Embryonic facial prominence (tissue), 1 donor: ENCODE data around the gene PLCB1.

ENCODE experiments used
- DNase-seq: peaks from one replicate; pipeline ENCODE4 v3.0.0-alpha.2; 2016; ENCODE audit errors: extremely low spot score

PLCB1 gene

DNA sequence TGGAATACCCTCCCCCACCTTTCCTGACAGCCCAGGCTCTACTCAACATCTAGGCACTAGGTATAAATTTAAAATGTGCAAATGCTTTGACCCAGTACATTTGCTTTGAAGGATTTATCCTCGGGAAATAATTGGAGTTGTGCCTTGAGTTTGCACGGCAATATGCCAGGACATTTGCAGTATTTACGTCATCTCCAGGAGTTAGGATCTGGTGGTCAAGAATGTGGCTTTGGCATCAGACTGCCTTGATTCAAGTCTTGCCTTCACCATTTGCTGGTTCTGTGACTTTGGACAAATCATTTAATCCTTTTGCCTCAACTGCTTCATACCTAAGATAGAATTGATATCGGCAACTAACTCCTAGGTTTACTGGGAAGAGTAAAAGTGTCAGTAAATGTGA lies 169.6 kb downstream of the PLCB1 start:
- DNase-seq, result no peak

DNA sequence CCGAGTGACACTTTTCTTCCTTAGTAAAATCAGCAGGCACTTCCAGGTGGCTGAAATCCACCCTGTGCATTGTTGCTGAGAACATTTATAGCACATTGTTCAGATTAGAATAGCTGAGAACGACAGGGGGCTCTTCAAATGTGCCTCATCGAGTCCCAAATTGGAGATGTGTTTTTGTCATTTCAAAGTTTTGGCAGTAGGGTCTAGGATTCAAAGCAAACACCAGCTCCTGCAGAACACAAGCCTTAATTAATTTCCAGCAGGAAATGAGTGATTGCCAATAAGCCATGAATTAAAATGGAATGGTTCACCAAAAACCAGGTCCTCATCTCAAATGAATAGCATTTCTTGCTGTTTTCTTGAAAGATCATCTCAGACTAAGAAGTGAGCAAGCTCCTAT lies 171.6 kb downstream of the PLCB1 start:
- DNase-seq, result no peak

DNA sequence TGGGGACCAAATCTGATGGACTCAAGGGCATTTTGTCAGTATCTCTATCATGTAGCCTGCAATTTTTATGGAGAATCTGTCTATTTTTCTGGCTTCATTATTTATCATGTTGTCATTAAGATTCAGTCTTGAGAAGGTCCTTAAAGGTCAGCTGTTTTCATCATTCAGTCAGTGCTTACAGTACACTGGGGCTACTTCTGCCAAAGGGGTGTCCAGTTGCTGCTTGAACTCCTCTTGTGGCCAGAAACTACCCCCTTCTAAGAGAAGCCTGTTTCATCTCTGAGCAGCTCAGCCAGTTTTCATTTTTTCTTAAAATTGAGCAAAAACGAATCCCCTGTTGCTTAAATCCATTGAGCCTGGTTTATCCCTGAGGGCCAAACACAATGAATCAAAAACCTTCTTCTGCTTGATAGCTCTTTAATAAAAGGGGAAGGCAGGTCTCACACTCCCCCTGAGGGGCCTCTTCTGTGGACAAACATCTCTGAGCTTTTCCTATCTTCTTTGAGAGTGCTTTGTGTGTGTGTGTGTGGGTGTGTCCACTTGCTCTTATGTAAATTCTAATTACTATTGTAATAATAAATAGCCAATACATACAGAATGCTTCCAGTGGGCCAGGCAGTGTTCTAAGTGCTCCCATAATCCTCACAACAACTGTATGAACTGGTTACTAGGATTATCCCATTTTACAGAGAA lies 172.2 kb downstream of the PLCB1 start:
- no peak for DNase-seq

DNA sequence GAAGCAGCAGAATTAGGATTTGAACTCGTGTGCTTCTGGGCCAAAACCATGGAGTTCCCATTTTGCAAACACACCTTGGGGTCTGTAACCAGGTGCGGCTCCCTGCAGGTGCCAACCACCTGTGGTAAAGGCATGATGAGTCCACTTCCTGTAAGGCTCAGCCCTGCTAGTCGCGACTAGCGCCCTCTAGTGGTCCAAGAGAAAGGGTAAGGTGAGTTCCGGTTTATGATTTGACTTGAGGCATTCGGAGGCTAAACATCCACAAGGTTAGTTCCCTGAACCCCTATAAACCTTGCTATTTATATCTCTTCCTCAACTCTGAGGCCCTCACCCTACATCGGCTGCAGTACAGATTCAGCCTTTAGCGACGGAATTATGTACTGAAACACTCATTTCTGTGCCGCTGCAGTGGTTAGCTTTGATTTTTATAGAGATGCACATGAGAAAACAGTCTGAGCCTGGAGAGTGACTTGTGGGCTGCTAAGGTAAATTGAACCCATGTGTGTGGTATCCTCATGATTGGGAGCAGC lies 173.4 kb downstream of the PLCB1 start:
- peak; percentile 45 for DNase-seq

DNA sequence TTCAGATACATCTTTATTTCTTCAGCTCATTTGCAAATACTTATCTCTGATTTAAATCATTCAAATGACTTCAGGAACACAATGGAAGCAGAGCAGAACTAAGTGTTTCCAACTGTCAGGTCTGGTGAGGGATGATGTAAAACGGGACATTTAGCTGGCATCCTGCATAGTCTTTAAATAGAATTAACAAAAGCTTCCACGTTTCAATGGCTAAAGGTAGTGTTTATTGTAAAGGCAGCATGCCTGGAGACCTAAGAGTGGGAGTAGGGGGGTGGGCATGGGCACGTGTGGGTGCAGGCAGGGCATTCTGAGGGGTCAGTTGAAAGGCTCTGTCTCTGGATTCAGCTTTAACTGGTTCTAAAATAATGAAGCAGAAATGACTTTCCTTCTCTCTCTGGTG lies 174.9 kb downstream of the PLCB1 start:
- no peak for DNase-seq

DNA sequence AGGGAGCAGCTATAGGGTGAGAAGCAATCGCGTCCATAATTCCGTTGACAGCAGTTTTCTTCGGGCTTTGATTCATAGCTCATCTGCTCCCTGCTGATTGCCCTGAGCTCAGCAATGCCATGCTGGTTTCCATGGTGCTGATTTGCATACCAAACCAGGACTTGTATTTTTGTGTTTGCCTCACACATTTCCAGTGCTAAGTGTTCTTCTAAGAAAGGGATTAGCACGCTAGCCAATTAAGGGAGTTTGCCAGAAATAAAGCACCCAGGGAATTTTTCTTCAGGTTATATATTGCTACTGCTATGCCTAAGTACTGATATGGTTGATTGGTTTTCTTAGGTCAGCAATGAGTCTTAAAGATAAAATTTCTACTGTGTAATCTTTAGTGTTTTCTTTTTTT lies 177.6 kb downstream of the PLCB1 start:
- no peak for DNase-seq

DNA sequence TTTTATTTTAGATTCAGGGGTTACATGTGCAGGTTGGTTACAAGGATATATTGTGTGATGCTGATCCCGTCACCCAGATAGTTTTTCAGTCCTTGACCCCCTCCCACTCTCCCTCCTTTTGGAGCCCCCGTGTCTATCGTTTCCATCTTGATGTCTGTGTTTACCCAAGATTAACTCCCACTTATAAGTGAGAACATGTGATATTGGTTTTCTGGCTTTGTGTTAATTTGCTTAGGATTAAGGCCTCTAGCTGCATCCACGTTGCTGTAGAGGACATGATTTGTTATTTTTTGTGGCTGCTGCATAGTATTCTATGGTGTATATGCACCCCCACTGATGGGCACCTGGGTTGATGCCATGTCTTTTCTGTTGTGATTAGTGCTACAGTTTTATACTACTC lies 178.6 kb downstream of the PLCB1 start:
- no peak for DNase-seq

DNA sequence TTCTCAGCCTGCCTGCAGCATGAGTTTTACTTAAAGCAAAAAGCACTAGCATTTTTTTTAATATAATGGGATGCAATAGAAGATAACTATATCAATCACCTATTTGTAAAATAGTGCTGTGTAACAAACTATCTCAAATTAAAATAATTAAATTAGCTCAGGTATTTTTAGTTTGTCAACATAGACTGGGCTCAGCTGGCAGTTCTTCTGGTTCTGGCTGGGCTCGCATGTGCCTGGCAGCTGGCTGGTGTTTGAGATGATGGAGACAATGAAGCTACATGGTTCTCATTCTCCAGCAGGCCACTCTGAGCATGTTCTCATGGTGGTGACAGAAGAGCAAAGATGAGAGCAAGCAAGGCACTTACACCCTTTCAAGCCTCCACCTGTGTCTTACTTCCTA lies 181.0 kb downstream of the PLCB1 start:
- DNase-seq, result no peak

DNA sequence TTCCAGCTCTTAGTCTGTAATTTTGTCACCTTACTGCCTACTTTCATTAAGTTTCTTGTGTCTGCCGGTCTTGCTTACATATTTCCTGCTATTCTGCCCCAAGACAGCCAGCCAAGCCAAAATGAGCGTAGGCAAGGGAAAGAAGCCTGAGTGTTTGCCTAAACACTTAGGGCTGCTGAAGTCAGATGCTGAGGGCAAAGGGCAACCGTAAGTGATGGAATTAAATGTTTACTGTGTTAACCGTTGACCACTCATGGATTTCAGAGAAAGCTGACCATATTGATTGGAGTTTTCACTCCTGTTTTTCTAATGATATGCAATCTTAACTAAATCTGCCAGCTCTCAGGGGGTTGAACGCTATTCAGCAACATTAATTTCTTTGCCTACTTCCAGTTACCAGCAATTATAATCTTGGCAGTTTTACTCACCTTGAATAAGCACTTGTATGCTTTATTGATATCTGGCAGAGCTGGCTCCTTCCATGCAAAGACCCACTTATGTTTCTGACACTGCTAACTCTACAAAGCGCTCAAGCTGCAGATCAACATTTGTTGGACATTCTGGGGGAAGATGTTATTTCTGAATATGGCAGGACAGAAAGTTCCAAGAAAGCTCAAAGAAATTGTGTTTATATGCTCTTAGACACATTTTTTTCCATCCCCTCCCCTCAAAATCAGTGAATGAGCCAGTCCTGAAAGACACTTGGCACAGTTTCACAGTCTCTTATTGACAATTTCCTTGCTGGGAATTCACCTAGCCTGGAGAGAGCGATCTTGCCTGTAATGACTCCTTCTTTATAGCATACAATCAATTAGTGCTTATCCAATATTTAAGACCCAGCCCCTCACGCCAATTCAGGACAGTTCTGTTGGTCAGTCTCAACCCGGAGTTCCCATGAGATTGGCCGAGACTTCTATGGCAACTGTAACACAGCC lies 183.8 kb downstream of the PLCB1 start:
- DNase-seq, result no peak

DNA sequence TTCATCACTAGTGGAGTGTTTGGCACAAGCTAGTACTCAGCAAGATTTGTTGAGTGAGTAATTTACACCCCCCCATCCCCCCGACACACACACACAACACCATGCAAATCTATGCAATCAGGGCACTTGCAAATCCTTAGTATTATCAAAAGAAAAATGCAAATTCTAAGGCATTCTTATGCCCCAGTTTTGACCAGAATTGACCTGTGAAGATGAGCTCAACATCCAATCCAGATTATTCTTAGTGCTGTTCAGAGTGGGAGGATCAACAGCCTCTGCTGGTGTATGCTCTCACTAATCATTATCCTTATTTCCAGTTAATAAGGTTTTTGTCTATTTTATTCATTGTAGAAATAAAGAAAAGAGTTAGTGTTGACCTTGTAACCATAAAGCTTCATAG lies 185.4 kb downstream of the PLCB1 start:
- DNase-seq, result no peak

DNA sequence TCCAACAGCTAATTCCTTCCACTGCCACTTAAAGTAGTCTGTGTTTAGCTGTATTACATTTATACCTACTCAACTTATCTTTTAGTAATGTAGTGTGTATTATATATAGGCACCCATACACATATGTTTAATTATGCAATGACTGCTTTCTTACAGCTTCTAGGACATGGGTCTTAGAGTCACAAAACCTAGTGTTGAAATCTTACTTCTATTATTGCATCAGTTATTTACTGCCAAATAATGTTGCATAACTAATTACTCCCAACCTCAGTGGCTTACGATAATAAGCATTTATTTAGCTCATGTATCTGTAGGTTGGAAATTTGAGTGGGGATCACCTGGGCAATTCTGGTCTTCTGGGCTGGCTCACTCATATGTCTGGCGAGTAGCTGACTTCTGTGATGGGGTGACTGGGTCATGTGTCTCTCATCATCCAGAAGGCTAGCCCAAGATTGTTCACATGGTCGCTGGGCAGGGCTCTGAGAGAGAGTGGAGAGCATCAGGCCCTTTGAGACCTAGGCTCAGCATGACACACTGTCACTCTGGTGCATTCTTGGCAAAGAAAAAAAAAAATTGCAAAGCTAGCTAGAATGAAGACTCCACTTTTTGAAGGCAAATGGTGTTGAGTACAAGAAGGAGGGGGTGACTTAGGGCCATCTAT lies 187.0 kb downstream of the PLCB1 start:
- DNase-seq, result no peak

DNA sequence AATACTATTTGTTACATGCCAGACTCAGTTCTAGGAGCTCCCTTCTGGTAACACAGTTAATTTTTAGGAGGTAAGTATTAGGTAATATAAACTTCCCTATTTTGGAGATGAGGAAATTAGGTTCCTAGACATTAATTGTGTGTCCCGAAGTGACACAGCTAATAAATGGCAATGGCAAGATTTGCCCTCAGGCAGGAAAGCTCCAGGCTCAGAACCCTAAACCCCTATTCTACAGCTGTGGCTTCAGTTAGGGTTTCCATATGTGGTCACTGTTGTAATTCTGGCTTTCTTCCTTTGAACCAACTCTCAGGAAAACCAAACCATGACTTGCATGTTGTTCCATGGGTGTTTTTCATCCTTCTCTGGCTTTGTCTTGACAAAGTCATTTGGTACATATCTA lies 188.2 kb downstream of the PLCB1 start:
- DNase-seq, result no peak

DNA sequence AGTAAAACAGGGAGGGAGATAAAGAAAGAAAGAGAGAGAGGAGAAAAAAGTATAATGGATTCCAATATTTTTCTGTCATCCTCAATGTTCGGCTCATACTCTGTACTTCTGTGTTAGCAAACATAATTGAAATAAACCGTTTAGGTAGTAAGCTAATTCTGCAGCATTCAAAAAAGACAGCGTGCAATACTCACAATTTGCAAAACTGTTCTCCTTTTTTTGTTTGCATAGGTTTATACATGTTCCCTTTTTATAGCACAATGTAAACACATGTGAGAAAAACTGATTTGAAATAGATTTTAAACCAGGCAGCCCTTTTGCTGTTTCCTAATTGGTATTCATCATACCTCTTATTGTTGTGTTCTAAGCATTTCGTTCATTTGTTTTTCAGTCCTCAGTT lies 188.9 kb downstream of the PLCB1 start:
- DNase-seq, result no peak

DNA sequence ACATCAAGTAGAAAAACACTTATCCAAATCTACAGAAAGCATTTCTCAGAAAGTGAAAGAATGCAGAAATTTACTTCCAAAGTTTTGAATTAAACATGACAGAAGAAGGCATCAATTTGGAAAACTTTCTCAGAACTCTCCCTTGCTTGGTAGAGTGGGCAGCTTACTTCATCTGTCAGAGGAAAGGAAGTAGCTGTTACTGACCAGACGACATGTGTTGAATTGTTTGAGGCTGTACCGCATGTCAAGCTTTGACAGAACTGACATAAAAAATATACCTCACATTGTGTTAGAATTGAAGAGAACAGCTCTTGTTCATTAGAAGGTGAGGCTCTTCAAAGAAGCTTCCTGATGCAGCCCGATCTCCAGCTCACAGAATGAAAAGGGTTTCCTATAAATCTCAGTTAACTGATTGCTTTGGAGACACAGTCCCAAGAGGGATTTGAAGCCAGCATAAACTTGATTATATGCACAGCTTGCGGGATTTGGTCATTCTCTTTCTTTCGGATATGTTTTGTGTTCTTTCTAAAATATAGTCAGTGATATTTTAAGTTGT lies 190.7 kb downstream of the PLCB1 start:
- DNase-seq, result no peak

DNA sequence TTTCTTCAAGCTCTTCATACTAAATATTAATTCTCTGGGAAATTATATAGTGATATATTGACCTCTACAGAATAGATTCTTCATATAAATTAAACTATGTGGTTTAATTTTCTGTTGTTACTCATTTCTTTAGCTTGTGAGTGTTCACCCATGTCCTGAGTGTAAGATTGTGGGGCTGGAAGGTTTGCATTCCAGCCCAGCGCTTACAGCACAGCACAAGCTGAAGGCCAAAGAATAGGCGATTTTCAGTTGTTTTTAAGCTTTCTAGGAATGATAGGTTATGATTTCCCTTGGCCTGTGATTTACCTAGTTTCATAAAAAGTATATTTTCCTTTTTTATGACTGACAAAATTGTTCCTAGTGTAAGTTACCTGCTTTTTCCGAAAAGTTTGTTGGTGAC lies 194.1 kb downstream of the PLCB1 start:
- DNase-seq, result no peak

DNA sequence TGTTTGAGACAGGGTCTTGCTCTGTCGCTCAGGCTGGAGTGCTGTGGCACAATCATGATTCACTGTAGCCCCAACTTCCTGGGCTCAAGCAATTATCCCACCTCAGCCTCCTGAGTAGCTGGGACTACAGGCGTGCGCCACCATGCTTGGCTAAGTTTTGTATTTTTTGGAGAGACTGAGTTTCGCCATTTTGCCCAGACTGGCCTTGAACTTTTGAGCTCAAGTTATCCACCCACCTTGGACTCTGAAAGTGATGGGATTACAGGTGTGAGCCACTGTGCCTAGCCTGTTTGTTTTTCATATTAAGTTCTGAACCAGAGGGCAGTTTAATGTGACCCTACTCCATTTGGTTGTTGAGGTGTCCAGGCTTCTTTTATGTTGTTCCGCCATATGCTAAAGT lies 194.8 kb downstream of the PLCB1 start:
- no peak for DNase-seq

DNA sequence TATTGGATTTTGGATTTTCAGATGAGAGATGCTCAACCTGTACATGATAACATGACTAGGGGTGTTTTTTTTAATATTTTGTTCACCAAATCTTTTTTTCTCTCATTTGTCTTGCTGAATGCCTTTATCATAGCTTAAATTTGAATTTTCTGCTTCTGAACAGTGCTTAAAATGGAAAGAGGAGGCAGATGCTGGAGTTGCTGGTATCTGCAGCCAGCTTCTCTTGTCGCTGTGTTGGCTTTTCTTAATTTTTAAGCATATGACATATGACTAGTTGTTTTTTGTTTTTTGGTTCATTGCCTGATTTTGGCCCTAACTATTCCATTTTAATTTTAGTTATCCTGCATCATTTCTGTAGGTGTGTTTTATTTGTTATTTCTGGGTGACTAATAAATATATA lies 196.1 kb downstream of the PLCB1 start:
- DNase-seq, result no peak

DNA sequence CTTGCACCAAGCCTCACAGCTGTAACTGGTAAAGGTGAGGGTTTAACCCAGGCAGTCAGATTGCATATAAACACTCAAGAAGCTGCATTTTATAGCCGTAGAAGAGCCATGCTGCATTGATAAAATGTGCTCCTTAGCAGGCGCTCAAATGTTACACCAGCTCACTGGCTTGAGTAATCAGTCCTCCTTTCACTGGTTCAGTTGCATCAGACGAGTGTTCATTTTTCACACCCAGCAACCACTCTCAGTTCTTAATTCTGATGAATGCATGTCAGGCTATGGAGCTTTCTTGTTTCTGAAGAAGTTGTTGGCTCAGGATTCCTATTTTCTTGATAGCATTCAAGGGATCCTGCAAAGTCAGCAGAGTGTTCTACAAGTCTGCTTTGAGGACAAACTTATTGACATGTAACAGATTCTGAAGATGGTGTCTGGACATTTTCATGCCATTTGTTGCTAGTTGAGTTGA lies 198.3 kb downstream of the PLCB1 start:
- no peak for DNase-seq

DNA sequence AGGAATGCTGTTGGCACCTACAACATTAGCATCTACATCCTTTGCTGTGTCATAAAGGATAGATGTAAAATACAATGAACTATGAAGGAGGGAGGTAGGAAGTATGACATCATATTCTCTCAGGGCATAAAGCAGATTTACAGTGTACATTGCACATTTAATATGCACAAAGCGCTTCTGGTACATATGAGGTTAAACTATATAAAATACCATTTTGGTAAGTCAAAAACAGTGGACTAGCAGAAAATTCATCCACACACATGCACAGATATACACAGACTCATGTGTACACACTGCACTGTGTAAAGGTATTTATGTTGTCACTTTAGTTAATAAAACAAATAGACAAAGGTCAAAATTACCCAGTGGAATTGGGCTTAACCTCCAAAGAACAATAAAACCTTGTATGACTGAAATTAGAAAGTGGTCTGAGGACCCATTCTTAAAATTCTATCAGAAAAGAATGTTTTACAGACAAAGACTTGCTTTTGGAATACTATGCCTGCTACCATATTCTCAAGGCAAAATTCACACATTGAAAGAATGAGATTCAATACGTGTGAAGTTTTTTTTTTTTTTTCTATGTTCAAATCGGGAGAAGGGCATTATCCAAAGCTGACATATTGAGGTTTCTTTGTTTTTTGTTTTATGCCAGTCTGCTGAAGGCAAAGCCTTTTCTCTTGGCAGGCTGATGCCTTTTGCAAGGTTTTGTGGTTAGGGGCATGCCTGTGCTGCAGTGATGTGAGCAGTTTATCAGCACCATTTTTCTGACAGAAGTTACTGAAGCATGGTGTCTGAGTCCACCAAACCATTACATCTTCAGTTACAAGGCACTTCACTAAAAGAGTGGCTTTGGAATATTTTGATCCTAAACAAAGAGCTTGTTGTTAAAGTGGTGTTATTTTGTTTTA lies 199.0 kb downstream of the PLCB1 start:
- DNase-seq, result no peak

DNA sequence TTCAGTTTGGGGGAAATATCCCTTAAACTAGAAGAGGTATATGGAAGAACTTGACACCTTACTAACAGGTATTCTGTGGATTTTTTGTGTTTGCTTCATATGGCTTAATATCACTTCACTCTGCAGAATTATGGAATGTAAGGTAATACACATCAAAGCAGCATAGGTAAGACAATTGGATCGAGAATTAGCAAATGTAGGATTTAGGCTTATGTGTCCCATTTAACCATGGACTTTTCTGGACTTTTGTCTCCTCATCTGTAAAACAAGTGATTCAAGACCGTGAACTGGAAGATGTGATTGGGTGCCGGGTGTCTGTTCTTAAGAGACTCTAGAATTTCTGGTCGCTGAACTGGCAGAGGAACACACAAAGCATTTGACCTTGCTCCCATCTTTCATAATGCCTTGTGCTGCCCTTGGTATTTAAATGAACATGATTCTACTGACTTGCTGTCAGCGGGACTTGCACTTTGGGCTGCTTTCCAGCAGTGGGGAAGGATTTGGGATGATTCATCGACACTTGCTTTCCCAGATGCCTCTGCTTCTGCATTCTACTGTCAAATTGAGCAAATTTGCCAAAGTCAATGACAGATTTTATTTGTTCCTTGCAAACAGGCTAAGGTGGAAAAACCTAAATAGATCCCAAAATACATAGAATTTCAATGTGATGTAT lies 199.8 kb downstream of the PLCB1 start:
- DNase-seq, result no peak
